ENCODE results near the gene MNT. TPM values are rescaled to one million over a fixed set of nuclear protein-coding genes. Genes with fewer than 3 reads are reported as not detected.
A peak's percentile ranks its signal among the peaks of the same experiment; 100 is the strongest.

MNT gene
- total and polyA plus RNA-seq, 9 of the 15 experiments (the other 6 are each of a cell fraction or from before 2014, with no cell fraction given): 0.18 to 23.8 (median 5.3) TPM

- no peak for TF ChIP-seq ARID3B (CRISPR knock-in tag; IDR thresholded peaks at IDR 0.05; ENCODE audit: borderline replicate concordance)
- TF ChIP-seq THRA (IDR thresholded peaks at IDR 0.05): no peak
- TF ChIP-seq NFYB (IDR thresholded peaks at IDR 0.05; ENCODE audit: extremely low read depth, insufficient read length): no peak
- no peak for TF ChIP-seq NFIX (CRISPR knock-in tag; IDR thresholded peaks at IDR 0.05; ENCODE audit: low read depth)
- no peak for TF ChIP-seq ZNF277 (CRISPR knock-in tag; IDR thresholded peaks at IDR 0.05; ENCODE audit: borderline replicate concordance)
- no peak for TF ChIP-seq NEUROD1 (IDR thresholded peaks at IDR 0.05; ENCODE audit: borderline replicate concordance, low read depth, low read length, partially characterized antibody)
- TF ChIP-seq PTRF (tag; IDR thresholded peaks at IDR 0.05): no peak
- TF ChIP-seq ZBTB5 (IDR thresholded peaks at IDR 0.05): no peak
- TF ChIP-seq NR4A1 (CRISPR knock-in tag; IDR thresholded peaks at IDR 0.05): no peak
- TF ChIP-seq NR4A1 (tag; IDR thresholded peaks at IDR 0.05): no peak
- TF ChIP-seq ZNF609 (CRISPR knock-in tag; IDR thresholded peaks at IDR 0.05; ENCODE audit: borderline replicate concordance): no peak
- TF ChIP-seq ZFP30 (CRISPR knock-in tag; IDR thresholded peaks at IDR 0.05; ENCODE audit: borderline replicate concordance): no peak
- 0 out of 2 replicates have a peak, but pooled peaks have one; percentile 8 for TF ChIP-seq TFAP4 (CRISPR knock-in tag; IDR thresholded peaks at IDR 0.05; ENCODE audit: borderline replicate concordance)
Observed at GRCh38 chr17:2336852-2337543, 63.9 kb downstream of the MNT start, which contains the start of gene SGSM2 (continued).

All from K562 (cell line).